Measurements from ENCODE around the gene ACTA1. TPM values are rescaled to one million over a fixed set of nuclear protein-coding genes. Genes with fewer than 3 reads are reported as not detected.
A peak's percentile ranks its signal among the peaks of the same experiment; 100 is the strongest.

ACTA1 gene
- total RNA-seq, 1 donor from 2014 or later: 7,565 TPM

DNA sequence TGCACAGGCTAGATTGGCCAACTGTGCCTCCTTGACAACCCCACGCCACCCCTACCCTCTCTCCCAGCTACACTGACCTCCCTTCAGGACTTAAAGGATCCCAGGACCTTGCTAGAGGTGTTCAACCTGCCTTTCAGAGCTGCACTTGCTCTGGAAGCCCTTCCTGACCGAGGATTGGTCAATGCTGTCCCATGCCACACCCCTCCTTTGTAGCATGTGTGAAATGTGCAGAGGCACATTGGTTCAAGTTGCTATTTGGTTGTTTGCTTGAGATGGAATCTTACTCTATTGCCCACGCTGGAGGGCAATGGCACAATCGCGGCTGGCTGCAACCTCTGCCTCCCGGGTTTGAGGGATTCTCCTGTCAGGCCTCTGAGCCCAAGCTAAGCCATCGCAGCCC, 21.8 kb downstream of the ACTA1 start:
- Histone ChIP-seq H3K4me3 (no peak overlapping the region), H3K27ac (replicated peaks) (peak overlapping the region; percentile 92), H3K27me3 (ENCODE audit: low read depth) (peaks cover 60% of the 10 kb centered on the region), H3K9me3 (replicated peaks) (no peaks in the 10 kb centered on the region), H3K36me3 (no peaks in the 10 kb centered on the region), H3K4me1 (peaks cover 50% of the 10 kb centered on the region)
- no peak for DNase-seq
- intact Hi-C loops (cut with micrococcal nuclease): no loop called here
- TF ChIP-seq, protein P1, sequence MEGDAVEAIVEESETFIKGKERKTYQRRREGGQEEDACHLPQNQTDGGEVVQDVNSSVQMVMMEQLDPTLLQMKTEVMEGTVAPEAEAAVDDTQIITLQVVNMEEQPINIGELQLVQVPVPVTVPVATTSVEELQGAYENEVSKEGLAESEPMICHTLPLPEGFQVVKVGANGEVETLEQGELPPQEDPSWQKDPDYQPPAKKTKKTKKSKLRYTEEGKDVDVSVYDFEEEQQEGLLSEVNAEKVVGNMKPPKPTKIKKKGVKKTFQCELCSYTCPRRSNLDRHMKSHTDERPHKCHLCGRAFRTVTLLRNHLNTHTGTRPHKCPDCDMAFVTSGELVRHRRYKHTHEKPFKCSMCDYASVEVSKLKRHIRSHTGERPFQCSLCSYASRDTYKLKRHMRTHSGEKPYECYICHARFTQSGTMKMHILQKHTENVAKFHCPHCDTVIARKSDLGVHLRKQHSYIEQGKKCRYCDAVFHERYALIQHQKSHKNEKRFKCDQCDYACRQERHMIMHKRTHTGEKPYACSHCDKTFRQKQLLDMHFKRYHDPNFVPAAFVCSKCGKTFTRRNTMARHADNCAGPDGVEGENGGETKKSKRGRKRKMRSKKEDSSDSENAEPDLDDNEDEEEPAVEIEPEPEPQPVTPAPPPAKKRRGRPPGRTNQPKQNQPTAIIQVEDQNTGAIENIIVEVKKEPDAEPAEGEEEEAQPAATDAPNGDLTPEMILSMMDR (IDR thresholded peaks at IDR 0.05; ENCODE audit: borderline replicate concordance): no peak

DNA sequence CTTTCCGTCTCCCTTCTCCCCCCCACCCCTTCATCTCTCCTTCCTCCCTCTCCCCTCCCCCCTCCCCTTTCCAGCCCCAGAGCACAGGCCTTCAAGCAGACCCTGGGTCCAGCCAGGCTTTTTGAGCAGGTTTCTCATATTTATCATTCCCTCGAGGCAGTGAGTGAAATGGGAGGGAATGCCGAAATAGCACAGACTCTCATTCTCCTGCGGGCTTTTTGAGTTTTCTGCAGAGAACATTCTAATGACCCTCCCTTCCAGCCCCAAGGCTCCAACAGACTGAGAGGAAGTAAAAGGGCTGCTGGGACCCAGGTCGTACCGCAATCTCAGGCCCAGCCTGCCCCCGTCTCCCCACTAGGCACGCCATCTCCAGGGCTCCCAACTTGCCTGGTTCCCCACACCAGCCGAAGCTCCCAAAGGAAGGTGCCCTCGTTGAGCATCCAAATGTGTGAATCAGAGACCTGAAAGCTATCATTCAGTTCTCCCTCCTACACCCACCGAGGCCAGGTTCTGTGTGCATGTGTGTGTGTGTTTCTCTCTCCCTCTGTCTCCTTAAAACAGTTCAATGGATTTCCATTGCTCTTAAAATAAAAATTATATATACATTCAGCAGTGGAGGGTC, 22.3 kb downstream of the ACTA1 start:
- Histone ChIP-seq H3K4me1 (peaks cover 53% of the 10 kb centered on the region), H3K36me3 (no peaks in the 10 kb centered on the region), H3K27me3 (ENCODE audit: low read depth) (peaks cover 65% of the 10 kb centered on the region), H3K27ac (replicated peaks) (peak overlapping the region; percentile 92), H3K4me3 (no peak overlapping the region), H3K9me3 (replicated peaks) (no peaks in the 10 kb centered on the region)
- TF ChIP-seq, protein P1 (IDR thresholded peaks at IDR 0.05; ENCODE audit: borderline replicate concordance): no peak
- intact Hi-C loops (cut with micrococcal nuclease): no loop called here
- no peak for DNase-seq

DNA sequence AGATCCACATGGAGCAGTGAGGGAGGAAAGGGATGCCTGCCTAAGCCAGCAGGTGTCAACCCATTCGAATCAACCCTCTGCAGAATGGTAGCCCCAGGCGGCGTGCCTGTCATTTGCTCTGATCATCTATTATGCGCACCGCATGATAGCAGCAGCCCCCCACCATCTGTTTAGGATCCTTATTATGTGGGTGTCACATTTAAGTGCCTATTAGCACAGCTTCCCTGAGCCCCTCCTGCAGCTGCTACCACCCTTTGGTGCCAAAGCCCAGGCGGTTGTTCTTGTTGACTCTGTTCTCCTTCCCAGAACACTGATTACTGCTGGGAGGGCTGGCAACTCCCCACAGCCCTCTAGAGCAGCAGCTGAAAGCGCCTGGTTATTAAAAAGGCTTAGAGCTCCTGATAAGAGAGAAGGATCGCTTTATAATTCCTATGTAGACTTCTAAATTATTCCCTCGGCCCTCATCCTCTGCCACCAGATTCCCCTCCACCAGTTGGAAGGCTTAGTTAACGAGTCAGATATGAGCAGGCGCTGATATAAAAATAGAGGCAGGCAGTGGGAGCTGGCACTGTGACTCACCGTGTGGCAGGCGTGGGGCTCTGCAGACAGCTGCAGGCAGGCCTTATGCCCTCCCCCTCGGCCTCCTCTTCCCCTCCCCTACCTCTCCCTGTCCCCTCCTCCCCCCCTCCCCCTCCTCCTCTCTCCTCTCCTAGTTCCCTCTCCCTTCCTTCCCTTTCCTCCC, 23.0 kb downstream of the ACTA1 start:
- no peaks in the 10 kb centered on the region for H3K9me3 ChIP-seq (replicated peaks)
- peak overlapping the region; percentile 24 for H3K4me3 ChIP-seq
- H3K36me3 ChIP-seq: no peaks in the 10 kb centered on the region
- H3K27ac ChIP-seq (replicated peaks): peak overlapping the region; percentile 92
- peaks cover 72% of the 10 kb centered on the region for H3K27me3 ChIP-seq (ENCODE audit: low read depth)
- TF ChIP-seq, protein P1 (IDR thresholded peaks at IDR 0.05; ENCODE audit: borderline replicate concordance): peak; percentile 30
- peaks cover 53% of the 10 kb centered on the region for H3K4me1 ChIP-seq
- intact Hi-C loops (cut with micrococcal nuclease): no loop called here
- peak; percentile 70 for DNase-seq

DNA sequence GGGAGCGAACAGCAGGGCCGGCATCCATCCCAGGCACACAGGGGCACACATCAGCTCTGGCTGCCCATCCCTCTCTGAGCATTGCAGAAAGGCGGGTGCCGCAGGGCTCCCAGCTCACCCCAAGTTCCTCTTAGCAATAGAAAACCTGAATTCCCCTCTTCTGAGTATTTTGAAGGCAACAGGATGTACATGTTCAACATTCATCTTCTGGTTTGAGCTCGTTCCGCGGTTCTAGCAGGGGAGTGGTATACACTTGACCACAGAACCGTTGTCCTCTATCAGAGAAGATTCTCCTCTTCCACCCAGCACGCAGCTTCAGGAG, 23.6 kb downstream of the ACTA1 start:
- no peak for DNase-seq
- intact Hi-C loops (cut with micrococcal nuclease): no loop called here
- peaks cover 77% of the 10 kb centered on the region for H3K27me3 ChIP-seq (ENCODE audit: low read depth)
- peak overlapping the region; percentile 24 for H3K4me3 ChIP-seq
- TF ChIP-seq, protein P1 (IDR thresholded peaks at IDR 0.05; ENCODE audit: borderline replicate concordance): no peak
- no peaks in the 10 kb centered on the region for H3K36me3 ChIP-seq
- H3K9me3 ChIP-seq (replicated peaks): no peaks in the 10 kb centered on the region
- H3K27ac ChIP-seq (replicated peaks): peak overlapping the region; percentile 92
- H3K4me1 ChIP-seq: peaks cover 53% of the 10 kb centered on the region

DNA sequence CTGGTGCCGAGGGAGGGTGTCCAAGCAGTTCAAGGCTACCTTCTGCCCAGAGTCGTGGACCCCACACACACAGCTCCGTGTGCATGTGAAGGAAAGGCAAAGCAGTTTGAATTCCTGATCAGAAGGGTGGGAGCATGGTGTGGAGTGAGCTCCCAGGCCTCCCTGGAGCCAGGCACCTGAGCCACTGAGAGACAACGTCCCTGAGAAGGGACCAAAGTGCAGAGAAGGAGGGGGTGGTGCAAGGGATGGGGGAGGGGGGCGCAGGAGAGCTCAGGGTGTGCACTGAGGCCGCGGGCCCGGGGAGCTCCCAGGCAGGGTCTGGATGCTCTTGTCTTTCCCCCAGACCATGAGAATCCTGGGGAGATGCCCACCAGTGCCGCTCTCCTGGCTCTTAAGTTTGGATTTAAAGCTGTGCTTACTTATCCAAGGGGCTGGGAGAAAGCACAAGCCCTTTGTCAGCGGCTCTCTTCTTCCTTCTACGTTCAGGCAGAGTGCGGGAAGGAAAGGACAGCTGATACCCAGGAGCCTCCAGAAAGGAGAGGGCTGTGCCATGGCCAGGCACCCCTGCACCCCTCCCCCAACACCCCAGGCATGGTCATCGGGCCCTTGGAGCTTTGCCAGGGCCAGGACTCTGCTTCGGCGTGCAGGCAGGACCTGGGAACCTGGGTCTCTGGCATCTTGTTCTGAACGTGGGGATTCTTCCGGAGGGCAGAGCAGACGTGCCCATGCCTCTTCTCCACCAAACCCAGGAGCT, 24.1 kb downstream of the ACTA1 start:
- Histone ChIP-seq H3K9me3 (replicated peaks) (no peaks in the 10 kb centered on the region), H3K4me3 (peak overlapping the region; percentile 24), H3K4me1 (peaks cover 53% of the 10 kb centered on the region), H3K27ac (replicated peaks) (peak overlapping the region; percentile 92), H3K36me3 (no peaks in the 10 kb centered on the region), H3K27me3 (ENCODE audit: low read depth) (peaks cover 80% of the 10 kb centered on the region)
- TF ChIP-seq, protein P1 (IDR thresholded peaks at IDR 0.05; ENCODE audit: borderline replicate concordance): no peak
- intact Hi-C loops (cut with micrococcal nuclease): no loop called here
- no peak for DNase-seq

All from left ventricle myocardium inferior (tissue), 1 donor.